ENCODE results near the gene RSPRY1.

DNA sequence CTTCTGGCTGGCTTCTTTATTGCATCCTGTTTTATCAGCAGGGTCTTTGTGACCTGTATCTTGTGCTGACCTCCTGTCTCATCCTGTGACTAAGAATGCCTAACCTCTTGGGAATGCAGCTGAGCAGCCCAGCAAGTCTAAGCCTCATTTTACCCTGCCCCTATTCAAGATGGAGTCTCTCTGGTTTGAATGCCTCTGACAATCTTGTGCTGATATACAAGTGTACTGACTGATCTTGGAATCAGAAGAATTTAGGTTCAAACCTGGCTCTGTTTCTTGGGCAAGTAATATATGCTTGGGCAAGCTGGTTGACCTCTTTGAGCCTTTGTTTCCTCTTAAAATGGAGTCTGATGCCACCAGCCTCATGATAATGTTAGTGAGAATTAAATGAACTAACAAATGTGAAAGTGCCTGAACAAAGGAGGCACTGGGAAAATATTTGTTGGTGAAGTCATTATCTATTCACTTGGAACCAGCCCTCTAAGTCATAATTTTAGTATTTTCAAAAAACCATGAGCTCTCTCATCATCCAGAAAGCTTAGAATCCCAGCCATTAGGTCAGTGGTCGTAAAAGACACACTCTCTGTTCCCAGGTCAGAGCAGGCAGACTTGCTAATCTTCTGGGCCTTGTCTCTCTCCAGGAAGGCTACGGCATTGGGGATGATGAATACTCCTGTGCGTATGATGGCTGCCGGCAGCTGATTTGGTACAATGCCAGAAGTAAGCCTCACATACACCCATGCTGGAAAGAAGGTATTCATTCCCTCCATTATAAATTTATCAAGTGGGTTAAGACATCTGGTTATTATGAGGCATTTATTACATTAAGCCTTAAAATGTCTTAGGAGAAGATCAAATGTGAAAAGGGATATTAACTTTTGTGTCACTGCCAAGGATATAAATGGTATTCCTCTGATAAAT, 40.8 kb downstream of the RSPRY1 start:
- TF ChIP-seq CTCF (IDR thresholded peaks at IDR 0.05): no peak
- no peak for TF ChIP-seq EZH2 (IDR thresholded peaks at IDR 0.05)

Data from neural progenitor cell (in vitro differentiated cells).